Lower leg skin (tissue), 4 donors: ENCODE data around the gene MYRF. TPM values are rescaled to one million over a fixed set of nuclear protein-coding genes. Genes with fewer than 3 reads are reported as not detected.

ENCODE experiments used
- DNase-seq, 2 donors: peaks; one replicate each; pipeline ENCODE4 v3.0.0-alpha.2; 2019; ENCODE audit warnings: low spot score in 2 of 2
- H3K4me3 ChIP-seq: fragments of 200-600 bp; sonication (generic); 2 replicates; pipeline ENCODE4 v1.5.1; 2017; ENCODE audit warnings: mild to moderate bottlenecking, low read depth; ENCODE audit not compliant: poor library complexity, severe bottlenecking
- POLR2A ChIP-seq, 2 donors: fragments of 450-650 bp; IDR thresholded peaks; one replicate each; pipeline ENCODE4 v1.6.1; 2016 to 2017; ENCODE audit warnings: antibody characterized with exemption in 2 of 2, mild to moderate bottlenecking in 1 of 2, moderate library complexity in 1 of 2
- WGBS, 2 donors: methylation state at CpG; one replicate each; pipeline ENCODE4 v1.1.5; 2018; 5-methylcytosine and 5-hydroxymethylcytosine counted together
- intact Hi-C: fragments of 100-400 bp; cut with DNase I; formaldehyde crosslinking; loops from one replicate; pipeline ENCODE4 v1.15.0; 2023; ENCODE audit warnings: low total_unique reads
- total RNA-seq, 4 donors: library from RNA; depleted of rRNA; stranded (reverse); fragments of >200 nt; gene quantifications; one replicate each; pipeline ENCODE4 v1.1.0, GENCODE V29; 2016
- TF ChIP-seq, protein P1 (sequence below), 3 donors: fragments of 450-650 bp; IDR thresholded peaks; one replicate each; pipeline ENCODE4 v1.5.1; 2016; ENCODE audit warnings: antibody characterized with exemption in 3 of 3, mild to moderate bottlenecking in 3 of 3, moderate library complexity in 2 of 3

The MYRF gene
- total RNA-seq, 4 donors from 2014 or later: 0.23 to 2.6 (median 1.4) TPM; not detected in 1

DNA sequence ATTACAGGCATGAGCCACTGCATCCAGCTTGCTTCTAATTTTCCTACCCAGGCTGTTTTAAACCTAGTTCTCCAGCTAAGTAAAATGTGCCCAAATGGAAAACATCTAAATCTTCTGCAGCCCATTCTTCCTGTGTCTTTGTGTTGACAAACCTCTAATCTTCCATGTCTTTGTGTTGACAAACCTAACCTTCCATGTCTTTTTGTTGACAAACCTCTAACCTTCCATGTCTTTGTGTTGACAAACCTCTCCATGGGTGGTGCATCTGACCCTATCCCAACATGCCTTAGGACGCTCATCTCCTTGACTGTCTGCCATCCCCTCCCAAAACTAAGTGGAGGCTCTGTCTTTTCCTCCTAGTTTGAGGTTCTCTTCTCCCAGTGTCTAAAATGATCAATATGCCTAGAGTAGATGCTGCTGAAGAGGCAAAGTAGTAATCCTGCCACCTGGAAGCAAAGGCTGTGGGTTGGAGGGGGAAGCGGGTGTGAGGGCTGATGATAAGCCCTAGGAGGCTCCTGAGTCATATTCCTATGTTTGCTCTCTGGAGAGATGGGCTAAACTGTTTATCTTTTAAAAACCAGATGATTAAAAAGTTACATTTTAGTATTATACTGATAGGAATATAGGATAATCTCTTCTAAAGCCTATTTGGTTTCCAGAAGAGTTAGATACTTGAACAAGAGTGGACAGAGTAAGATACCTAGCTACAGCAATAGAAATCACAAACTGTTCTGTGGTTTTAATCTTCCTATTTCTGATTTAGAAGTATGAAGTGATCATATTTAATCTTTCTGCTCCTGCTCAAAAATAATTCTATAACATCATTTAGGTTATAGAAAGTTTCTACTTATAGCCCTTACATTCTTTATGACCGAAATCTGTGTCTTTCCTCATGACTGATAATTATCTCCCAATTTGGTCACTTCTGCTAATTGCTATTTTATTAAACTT, 48.2 kb downstream of the MYRF start:
- DNase-seq: no peak
- 89 to 90% methylated on average over 3 of the region's 3 CpGs for WGBS, 2 donors
- H3K4me3 ChIP-seq: no peak overlapping the region
- intact Hi-C loops: no loop called here
- no peak for TF ChIP-seq POLR2A (IDR thresholded peaks at IDR 0.05)
- TF ChIP-seq, protein P1, sequence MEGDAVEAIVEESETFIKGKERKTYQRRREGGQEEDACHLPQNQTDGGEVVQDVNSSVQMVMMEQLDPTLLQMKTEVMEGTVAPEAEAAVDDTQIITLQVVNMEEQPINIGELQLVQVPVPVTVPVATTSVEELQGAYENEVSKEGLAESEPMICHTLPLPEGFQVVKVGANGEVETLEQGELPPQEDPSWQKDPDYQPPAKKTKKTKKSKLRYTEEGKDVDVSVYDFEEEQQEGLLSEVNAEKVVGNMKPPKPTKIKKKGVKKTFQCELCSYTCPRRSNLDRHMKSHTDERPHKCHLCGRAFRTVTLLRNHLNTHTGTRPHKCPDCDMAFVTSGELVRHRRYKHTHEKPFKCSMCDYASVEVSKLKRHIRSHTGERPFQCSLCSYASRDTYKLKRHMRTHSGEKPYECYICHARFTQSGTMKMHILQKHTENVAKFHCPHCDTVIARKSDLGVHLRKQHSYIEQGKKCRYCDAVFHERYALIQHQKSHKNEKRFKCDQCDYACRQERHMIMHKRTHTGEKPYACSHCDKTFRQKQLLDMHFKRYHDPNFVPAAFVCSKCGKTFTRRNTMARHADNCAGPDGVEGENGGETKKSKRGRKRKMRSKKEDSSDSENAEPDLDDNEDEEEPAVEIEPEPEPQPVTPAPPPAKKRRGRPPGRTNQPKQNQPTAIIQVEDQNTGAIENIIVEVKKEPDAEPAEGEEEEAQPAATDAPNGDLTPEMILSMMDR (IDR thresholded peaks at IDR 0.05): no peak

DNA sequence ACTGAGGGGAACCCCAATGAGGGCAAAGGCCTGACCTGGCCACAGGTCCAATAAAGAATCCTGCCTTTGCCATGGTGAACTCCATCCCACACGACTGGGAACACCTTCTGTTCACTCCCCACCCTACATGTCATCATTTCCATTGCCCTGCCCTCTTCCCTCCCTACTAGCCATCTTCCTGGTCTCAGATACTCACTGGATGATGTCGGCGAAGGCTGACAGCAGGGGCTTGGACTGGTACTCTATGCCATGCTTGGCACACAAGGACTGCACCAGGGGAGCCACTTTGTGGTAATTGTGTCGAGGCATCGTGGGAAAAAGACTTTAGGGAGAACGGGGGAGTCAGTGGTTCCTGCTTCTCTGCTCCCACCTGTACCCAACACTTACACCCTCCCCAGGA, 50.2 kb downstream of the MYRF start:
- TF ChIP-seq POLR2A (IDR thresholded peaks at IDR 0.05): no peak
- TF ChIP-seq, protein P1 (IDR thresholded peaks at IDR 0.05): no peak
- no peak overlapping the region for H3K4me3 ChIP-seq
- 87 to 89% methylated on average over 6 of the region's 6 CpGs for WGBS, 2 donors
- intact Hi-C loops: no loop called here
- DNase-seq: no peak

DNA sequence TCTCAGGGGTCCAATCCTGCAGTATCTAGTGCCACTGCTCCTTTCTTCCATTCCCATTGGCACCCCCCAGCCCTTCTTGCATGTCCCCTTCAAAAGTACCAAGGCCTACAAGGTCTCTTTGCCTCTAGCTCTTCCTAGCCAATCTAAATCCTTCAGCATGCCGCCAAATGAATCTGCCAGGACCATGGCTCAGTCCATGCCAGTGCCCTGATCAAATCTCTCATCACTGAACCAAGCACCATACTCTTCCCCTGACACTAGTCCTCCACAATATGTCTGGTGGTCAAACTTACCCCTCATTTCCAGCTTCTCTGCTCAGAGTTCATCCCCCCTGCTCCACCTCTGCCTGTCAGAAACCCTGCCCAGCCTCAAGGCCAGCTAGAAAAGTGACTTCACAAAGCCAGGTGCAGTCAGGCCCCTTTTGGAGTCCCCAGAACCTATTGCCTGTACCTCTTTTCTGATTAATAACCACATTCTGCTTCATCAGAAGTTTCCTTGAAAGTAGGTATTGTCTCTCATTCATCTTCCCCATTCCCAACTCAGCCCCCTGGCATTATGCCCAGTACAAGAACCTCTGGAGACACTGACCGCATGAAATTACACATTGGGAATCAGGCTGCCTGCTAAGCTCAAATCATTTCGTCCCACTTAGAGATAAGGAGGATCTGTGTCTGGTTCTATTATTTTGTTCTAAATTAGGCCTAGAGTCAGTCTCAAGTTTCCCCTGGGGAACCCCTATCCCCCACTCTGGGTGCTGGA, 51.6 kb downstream of the MYRF start:
- TF ChIP-seq, protein P1 (IDR thresholded peaks at IDR 0.05): no peak
- no peak for TF ChIP-seq POLR2A (IDR thresholded peaks at IDR 0.05)
- WGBS, 2 donors: 82 to 84% methylated on average over 3 of the region's 3 CpGs
- no peak overlapping the region for H3K4me3 ChIP-seq
- intact Hi-C loops: no loop called here
- DNase-seq: no peak

DNA sequence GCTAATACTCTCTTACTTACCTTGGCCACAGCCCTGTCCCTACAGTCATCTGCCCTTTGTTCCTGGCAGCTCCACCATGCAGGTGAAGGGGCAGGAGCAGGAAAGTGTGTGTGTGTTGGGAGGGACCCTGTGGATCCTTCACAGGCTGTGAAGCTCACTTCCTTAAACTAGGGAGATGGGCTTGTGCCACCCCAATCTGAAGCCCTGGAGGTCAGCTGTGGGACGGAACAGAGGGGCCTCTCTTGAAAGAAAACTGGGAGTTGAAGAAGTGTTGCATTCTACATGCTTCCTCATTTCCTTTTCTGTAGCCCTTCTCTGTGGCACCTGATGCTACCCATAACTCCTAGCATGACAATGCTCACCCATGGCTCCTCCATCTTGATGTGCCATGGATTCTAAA, 52.7 kb downstream of the MYRF start:
- no peak for TF ChIP-seq POLR2A (IDR thresholded peaks at IDR 0.05)
- TF ChIP-seq, protein P1 (IDR thresholded peaks at IDR 0.05): no peak
- no peak overlapping the region for H3K4me3 ChIP-seq
- no peak for DNase-seq
- WGBS, 2 donors: 94 to 95% methylated on average over 1 of the region's 1 CpG
- intact Hi-C loops: no loop called here

DNA sequence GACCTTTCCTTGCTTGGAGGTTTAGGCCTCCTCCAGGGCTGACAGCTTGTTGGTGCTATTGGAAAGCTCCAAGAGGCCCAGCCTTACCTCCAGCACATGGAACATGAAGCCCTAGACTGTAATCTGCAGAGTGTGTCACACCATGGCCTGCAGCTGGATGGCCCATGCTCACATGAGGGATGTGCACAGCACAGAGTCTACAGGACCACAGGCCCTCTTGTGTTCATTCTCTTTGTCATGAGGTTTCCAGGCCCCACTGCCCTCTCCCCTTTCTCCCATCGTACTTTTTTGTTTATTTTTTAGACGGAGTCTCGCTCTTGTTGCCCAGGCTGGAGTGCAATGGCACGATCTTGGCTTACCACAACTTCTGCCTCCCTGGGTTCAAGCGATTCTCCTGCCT, 54.3 kb downstream of the MYRF start:
- TF ChIP-seq, protein P1 (IDR thresholded peaks at IDR 0.05): no peak
- no peak for TF ChIP-seq POLR2A (IDR thresholded peaks at IDR 0.05)
- H3K4me3 ChIP-seq: no peak overlapping the region
- DNase-seq: no peak
- intact Hi-C loops: no loop called here
- WGBS, 2 donors: 91 to 95% methylated on average over 5 of the region's 5 CpGs
